Uterus (tissue), 4 donors: ENCODE measurements around the gene LZIC. TPM values are rescaled to one million over a fixed set of nuclear protein-coding genes. Genes with fewer than 3 reads are reported as not detected.

Source experiments
- DNase-seq, 2 donors: peaks; one replicate each; pipeline ENCODE4 v3.0.0-alpha.2; 2019 to 2020
- H3K27ac ChIP-seq, 2 donors: fragments of 200-600 bp; sonication (generic); 1 replicate in 1 of 2; 2 replicates in 1 of 2; pipeline ENCODE4 v1.5.1; 2016 to 2018
- H3K27me3 ChIP-seq, 2 donors: fragments of 200-600 bp; sonication (generic); one replicate each; pipeline ENCODE4 v1.5.1; 2018 to 2019; ENCODE audit warnings: control low read depth in 1 of 2
- H3K36me3 ChIP-seq, 2 donors: fragments of 200-600 bp; sonication (generic); one replicate each; pipeline ENCODE4 v1.5.1; 2019; ENCODE audit warnings: control low read depth in 1 of 2
- H3K4me1 ChIP-seq, 2 donors: fragments of 200-600 bp; sonication (generic); one replicate each; pipeline ENCODE4 v1.5.1; 2018 to 2019; ENCODE audit warnings: control low read depth in 1 of 2
- H3K4me3 ChIP-seq, 2 donors: fragments of 200-600 bp; sonication (generic); 1 replicate in 1 of 2; 2 replicates in 1 of 2; pipeline ENCODE4 v1.5.1; 2018 to 2019; ENCODE audit warnings: mild to moderate bottlenecking in 1 of 2
- H3K9me3 ChIP-seq, 2 donors: fragments of 200-600 bp; sonication (generic); one replicate each; pipeline ENCODE4 v1.5.1; 2019; ENCODE audit warnings: control low read depth in 1 of 2
- POLR2A ChIP-seq, 2 donors: fragments of 450-650 bp; IDR thresholded peaks; one replicate each; pipeline ENCODE4 v1.6.1; 2016; ENCODE audit warnings: antibody characterized with exemption in 2 of 2, mild to moderate bottlenecking in 1 of 2, moderate library complexity in 1 of 2
- intact Hi-C: fragments of 100-400 bp; cut with DNase I; formaldehyde crosslinking; loops from one replicate; pipeline ENCODE4 v1.15.1; 2023; ENCODE audit warnings: low total_unique reads
- total RNA-seq, 4 donors: library from RNA; depleted of rRNA in 3 of 4; stranded (reverse); fragments of >200 nt in 3 of 4; gene quantifications; one replicate each; pipeline versions ENCODE4 v1.1.0 to v1.2.4, GENCODE V29; 2014 to 2023
- TF ChIP-seq, protein P1 (sequence below), 4 experiments: fragments of 200-600 bp in 2 of 4; fragments of 450-650 bp in 2 of 4; sonication (generic) in 2 of 4; IDR thresholded peaks; one replicate each; pipeline ENCODE4 v1.5.1; 2016 to 2019; ENCODE audit warnings: antibody characterized with exemption in 4 of 4, mild to moderate bottlenecking in 2 of 4, moderate library complexity in 1 of 4
- donor health status: DM: yes; HTN: yes; CAD: no.

Gene LZIC
- total RNA-seq, 4 donors from 2014 or later: 9.4 to 66.9 (median 26.0) TPM

DNA sequence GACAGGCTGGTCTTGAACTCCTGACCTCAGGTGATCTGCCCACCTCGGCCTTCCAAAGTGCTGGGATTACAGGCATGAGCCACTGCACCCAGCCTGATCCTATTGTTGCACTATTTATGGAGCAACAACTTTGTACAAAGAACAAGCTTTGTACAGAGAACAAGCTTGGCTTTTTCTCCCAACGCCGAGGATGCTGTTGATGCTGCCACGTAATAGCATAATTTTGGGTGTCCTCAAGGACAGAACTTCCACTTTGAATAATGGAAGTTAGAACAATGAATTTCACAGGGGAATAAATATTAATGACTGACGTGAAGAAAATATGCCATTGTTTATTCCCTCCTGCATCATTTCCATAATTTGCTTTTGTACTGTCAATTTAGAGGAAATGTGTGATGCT, 41.1 kb upstream of the LZIC start:
- TF ChIP-seq, protein P1, sequence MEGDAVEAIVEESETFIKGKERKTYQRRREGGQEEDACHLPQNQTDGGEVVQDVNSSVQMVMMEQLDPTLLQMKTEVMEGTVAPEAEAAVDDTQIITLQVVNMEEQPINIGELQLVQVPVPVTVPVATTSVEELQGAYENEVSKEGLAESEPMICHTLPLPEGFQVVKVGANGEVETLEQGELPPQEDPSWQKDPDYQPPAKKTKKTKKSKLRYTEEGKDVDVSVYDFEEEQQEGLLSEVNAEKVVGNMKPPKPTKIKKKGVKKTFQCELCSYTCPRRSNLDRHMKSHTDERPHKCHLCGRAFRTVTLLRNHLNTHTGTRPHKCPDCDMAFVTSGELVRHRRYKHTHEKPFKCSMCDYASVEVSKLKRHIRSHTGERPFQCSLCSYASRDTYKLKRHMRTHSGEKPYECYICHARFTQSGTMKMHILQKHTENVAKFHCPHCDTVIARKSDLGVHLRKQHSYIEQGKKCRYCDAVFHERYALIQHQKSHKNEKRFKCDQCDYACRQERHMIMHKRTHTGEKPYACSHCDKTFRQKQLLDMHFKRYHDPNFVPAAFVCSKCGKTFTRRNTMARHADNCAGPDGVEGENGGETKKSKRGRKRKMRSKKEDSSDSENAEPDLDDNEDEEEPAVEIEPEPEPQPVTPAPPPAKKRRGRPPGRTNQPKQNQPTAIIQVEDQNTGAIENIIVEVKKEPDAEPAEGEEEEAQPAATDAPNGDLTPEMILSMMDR (IDR thresholded peaks at IDR 0.05): no peak
- TF ChIP-seq POLR2A (IDR thresholded peaks at IDR 0.05): no peak
- H3K27ac ChIP-seq: no peak overlapping the region
- H3K4me3 ChIP-seq: no peak overlapping the region
- no peaks in the 10 kb centered on the region for H3K36me3 ChIP-seq
- no peaks in the 10 kb centered on the region for H3K9me3 ChIP-seq
- H3K4me1 ChIP-seq: no peaks in the 10 kb centered on the region
- no peak for DNase-seq
- intact Hi-C loops: no loop called here
- no peaks in the 10 kb centered on the region for H3K27me3 ChIP-seq

DNA sequence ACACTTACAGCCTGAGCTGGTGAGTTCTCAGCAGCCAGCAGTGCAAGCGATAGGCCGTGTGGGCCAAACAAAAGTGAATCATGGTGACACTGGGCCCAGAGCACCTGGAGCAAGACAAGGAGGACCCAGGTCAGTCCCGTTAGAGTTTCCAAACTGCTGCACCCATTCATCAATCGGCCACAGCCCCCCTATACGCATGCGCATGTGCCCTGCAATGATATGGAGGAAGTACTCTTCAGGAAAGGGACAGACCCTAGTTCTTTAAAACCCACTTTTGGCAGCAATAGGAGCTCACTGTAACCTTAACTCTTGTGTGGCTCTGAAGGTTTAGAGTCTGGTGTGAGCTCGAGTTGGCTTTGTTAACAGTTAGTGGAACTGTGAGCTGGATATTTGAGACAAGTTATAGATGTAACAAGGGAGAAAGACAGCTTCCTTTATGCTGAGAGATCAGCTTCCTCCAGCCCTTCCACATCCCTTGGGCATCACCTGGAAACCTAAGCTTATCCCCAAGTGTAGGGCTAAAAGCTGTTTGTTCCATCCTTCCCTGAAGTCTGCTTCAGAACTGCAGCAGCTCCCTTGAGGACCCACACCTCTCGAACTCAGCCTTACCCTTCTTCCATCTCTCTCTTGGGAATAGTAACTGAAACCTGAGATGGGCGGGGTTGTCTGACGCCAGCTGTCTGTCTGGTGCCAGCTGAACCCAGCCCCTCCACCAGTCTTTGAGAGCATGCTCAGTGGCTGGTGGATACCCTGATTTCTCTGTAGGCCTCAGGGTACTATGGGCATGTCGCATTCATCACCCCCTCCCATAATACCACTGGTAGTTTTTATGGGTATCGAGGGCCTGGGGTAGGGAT, 17.7 kb upstream of the LZIC start:
- H3K4me1 ChIP-seq: no peaks in the 10 kb centered on the region
- H3K4me3 ChIP-seq: no peak overlapping the region
- DNase-seq: no peak
- no peaks in the 10 kb centered on the region for H3K9me3 ChIP-seq
- intact Hi-C loops: no loop called here
- no peaks in the 10 kb centered on the region for H3K27me3 ChIP-seq
- TF ChIP-seq POLR2A (IDR thresholded peaks at IDR 0.05): no peak
- TF ChIP-seq, protein P1 (IDR thresholded peaks at IDR 0.05): no peak
- H3K27ac ChIP-seq: no peak overlapping the region
- no peaks in the 10 kb centered on the region for H3K36me3 ChIP-seq

DNA sequence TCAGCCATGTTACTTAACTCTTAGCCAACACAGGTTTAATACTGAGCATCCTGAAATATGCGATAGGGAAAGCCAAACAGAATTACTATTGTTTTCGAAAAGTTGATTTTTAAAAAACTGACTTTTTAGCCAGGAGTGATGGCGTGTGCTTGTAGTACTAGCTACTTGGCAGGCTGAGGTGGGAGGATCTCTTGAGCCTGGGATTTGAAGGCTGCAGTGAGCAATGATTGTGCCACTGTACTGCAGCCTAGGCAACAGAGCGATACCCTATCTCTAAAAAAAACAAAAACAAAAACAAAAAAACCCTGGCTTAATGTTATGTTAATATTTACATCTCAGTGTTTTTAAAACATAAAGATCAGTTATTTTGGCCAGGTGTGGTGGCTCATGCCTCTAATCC, 16.8 kb upstream of the LZIC start:
- Histone ChIP-seq H3K4me1 (no peaks in the 10 kb centered on the region), H3K27me3 (no peaks in the 10 kb centered on the region), H3K9me3 (no peaks in the 10 kb centered on the region), H3K4me3 (no peak overlapping the region), H3K27ac (no peak overlapping the region), H3K36me3 (no peaks in the 10 kb centered on the region)
- intact Hi-C loops: no loop called here
- DNase-seq: no peak
- no peak for TF ChIP-seq POLR2A (IDR thresholded peaks at IDR 0.05)
- TF ChIP-seq, protein P1 (IDR thresholded peaks at IDR 0.05): no peak

DNA sequence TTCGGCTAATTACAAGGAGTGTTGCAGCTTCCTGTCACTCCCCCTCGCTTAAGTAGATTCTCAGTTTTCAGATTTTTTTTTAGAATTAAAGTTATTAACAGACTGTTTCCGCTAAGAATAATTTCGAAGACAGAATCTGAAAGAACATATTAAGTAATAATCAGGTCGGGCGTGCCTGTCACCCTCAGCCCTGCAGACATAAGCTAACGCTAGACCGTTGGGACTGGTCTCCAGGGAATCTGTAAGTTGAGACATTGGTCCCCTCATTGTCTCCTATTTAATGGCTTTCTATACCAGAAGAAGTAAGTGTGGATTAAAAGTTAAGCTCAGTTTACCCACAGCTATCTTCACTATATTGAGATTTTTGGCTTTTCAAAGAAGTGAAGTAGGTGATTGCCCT, 14.5 kb upstream of the LZIC start:
- Histone ChIP-seq H3K27me3 (no peaks in the 10 kb centered on the region), H3K4me1 (no peaks in the 10 kb centered on the region), H3K4me3 (no peak overlapping the region), H3K9me3 (no peaks in the 10 kb centered on the region), H3K36me3 (no peaks in the 10 kb centered on the region), H3K27ac (no peak overlapping the region)
- TF ChIP-seq POLR2A (IDR thresholded peaks at IDR 0.05): no peak
- TF ChIP-seq, protein P1 (IDR thresholded peaks at IDR 0.05): no peak
- DNase-seq: no peak
- intact Hi-C loops: no loop called here

DNA sequence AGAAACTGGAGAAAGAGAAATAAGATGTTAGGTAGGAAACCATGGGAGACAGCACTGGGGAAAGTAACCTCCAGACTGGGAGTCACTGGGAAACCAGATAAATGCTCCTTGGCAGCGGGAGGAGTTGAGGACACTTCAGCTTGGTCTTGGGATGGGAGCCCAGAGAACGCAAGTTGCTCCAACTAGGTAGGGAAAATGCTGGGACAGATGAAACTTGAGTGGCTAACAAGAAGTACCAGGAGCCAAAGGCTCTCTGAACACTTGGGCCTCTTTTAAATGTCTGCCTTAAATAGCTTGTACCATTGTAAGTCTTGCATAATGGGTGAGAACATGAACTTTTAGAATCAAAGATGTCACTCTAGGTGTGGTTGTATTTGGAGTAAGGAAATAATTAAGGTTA, 3.1 kb upstream of the LZIC start:
- Histone ChIP-seq H3K36me3 (no peaks in the 10 kb centered on the region), H3K9me3 (no peaks in the 10 kb centered on the region), H3K4me1 (no peaks in the 10 kb centered on the region), H3K27ac (no peak overlapping the region), H3K4me3 (no peak overlapping the region), H3K27me3 (no peaks in the 10 kb centered on the region)
- TF ChIP-seq, protein P1 (IDR thresholded peaks at IDR 0.05): no peak
- no peak for TF ChIP-seq POLR2A (IDR thresholded peaks at IDR 0.05)
- intact Hi-C loops: no loop called here
- DNase-seq: no peak
